Measurements from ENCODE around the gene PORCN. TPM values are rescaled to one million over a fixed set of nuclear protein-coding genes. Genes with fewer than 3 reads are reported as not detected.

PORCN gene
- 14.1 and 14.8 TPM in 2 replicates for total RNA-seq

- intact Hi-C loops (cut with micrococcal nuclease) = loop anchor here (1.0 to 2.0 kb wide), 3 partner anchors 13 to 66 kb away; partner anchors contain the start of genes EBP and RBM3
Measured at GRCh38 chrX:48508400-48509244, at the start of gene PORCN. TSS of gene PORCN (plus strand) at chrX:48508992. CDS start at chrX:48509821, 829 bp downstream.

- intact Hi-C loops (cut with micrococcal nuclease) = no loop called here
Measured at GRCh38 chrX:48459483-48459882, 49.3 kb upstream of the PORCN start.

- intact Hi-C loops (cut with micrococcal nuclease) = no loop called here
Measured at GRCh38 chrX:48460031-48460430, 48.8 kb upstream of the PORCN start.

- intact Hi-C loops (cut with micrococcal nuclease) = no loop called here
Measured at GRCh38 chrX:48460606-48461005, 48.2 kb upstream of the PORCN start.

- intact Hi-C loops (cut with micrococcal nuclease) = no loop called here
Measured at GRCh38 chrX:48461830-48462229, 47.0 kb upstream of the PORCN start.

- intact Hi-C loops (cut with micrococcal nuclease) = no loop called here
Measured at GRCh38 chrX:48465336-48465933, 43.4 kb upstream of the PORCN start.

- intact Hi-C loops (cut with micrococcal nuclease) = no loop called here
Measured at GRCh38 chrX:48466696-48467095, 42.1 kb upstream of the PORCN start.

- intact Hi-C loops (cut with micrococcal nuclease) = no loop called here
Measured at GRCh38 chrX:48467281-48467761, 41.5 kb upstream of the PORCN start.

GRCh38 chrX:48468247-48468671, 40.5 kb upstream of the PORCN start:
- intact Hi-C loops (cut with micrococcal nuclease) = no loop called here

- intact Hi-C loops (cut with micrococcal nuclease) = no loop called here
Measured at GRCh38 chrX:48468693-48469691, 39.8 kb upstream of the PORCN start.

GRCh38 chrX:48470110-48470832, 38.5 kb upstream of the PORCN start, which contains the start of gene SLC38A5:
TSS of gene SLC38A5 (minus strand) at chrX:48470260. CDS start at chrX:48467924, 2,336 bp downstream.
- intact Hi-C loops (cut with micrococcal nuclease) = no loop called here

- intact Hi-C loops (cut with micrococcal nuclease) = no loop called here
Measured at GRCh38 chrX:48470833-48471118, 38.0 kb upstream of the PORCN start.

GRCh38 chrX:48471504-48471903, 37.3 kb upstream of the PORCN start:
- intact Hi-C loops (cut with micrococcal nuclease) = no loop called here

GRCh38 chrX:48472225-48472624, 36.6 kb upstream of the PORCN start:
- intact Hi-C loops (cut with micrococcal nuclease) = no loop called here

- intact Hi-C loops (cut with micrococcal nuclease) = no loop called here
Measured at GRCh38 chrX:48472851-48473703, 35.7 kb upstream of the PORCN start.

GRCh38 chrX:48473704-48473990, 35.1 kb upstream of the PORCN start:
- intact Hi-C loops (cut with micrococcal nuclease) = no loop called here

GRCh38 chrX:48474127-48474526, 34.7 kb upstream of the PORCN start:
- intact Hi-C loops (cut with micrococcal nuclease) = no loop called here

GRCh38 chrX:48474581-48474980, 34.2 kb upstream of the PORCN start:
- intact Hi-C loops (cut with micrococcal nuclease) = no loop called here

- intact Hi-C loops (cut with micrococcal nuclease) = loop anchor here (1.0 to 5.0 kb wide), 2 partner anchors 99 to 482 kb away; partner anchors contain the start of genes OTUD5 and RBM3
Measured at GRCh38 chrX:48475296-48475695, 33.5 kb upstream of the PORCN start.

All from T-helper 2 cell treated with Interferon-gamma antibody and Interleukin-4, amounts not matched to agents 100 ng/mL and 5 ng/mL, for 36 hours (primary cell).